Measurements from ENCODE around the gene BTBD10. TPM values are rescaled to one million over a fixed set of nuclear protein-coding genes. Genes with fewer than 3 reads are reported as not detected.

Gene BTBD10
- polyA plus RNA-seq, 1 donor from 2014 or later = 143 TPM

GRCh38 chr11:13429836-13430235 is 33.2 kb downstream of the BTBD10 start:
- H3K9me3 ChIP-seq (ENCODE audit: low read length) = no peaks in the 10 kb centered on the region
- H3K4me2 ChIP-seq (ENCODE audit: low read length) = no peak overlapping the region
- no peaks in the 10 kb centered on the region for H4K20me1 ChIP-seq (ENCODE audit: insufficient read depth)
- TF ChIP-seq SMC3 (conservative IDR thresholded peaks at IDR 0.05; ENCODE audit: poor library complexity) = no peak
- TF ChIP-seq RAD21 (conservative IDR thresholded peaks at IDR 0.05) = no peak
- TF ChIP-seq, protein P1, sequence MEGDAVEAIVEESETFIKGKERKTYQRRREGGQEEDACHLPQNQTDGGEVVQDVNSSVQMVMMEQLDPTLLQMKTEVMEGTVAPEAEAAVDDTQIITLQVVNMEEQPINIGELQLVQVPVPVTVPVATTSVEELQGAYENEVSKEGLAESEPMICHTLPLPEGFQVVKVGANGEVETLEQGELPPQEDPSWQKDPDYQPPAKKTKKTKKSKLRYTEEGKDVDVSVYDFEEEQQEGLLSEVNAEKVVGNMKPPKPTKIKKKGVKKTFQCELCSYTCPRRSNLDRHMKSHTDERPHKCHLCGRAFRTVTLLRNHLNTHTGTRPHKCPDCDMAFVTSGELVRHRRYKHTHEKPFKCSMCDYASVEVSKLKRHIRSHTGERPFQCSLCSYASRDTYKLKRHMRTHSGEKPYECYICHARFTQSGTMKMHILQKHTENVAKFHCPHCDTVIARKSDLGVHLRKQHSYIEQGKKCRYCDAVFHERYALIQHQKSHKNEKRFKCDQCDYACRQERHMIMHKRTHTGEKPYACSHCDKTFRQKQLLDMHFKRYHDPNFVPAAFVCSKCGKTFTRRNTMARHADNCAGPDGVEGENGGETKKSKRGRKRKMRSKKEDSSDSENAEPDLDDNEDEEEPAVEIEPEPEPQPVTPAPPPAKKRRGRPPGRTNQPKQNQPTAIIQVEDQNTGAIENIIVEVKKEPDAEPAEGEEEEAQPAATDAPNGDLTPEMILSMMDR (IDR thresholded peaks at IDR 0.05; ENCODE audit: poor library complexity, severe bottlenecking) = no peak
- no peak for TF ChIP-seq EZH2 (IDR thresholded peaks at IDR 0.05; ENCODE audit: borderline replicate concordance, insufficient read depth, low read length, poor library complexity, severe bottlenecking)
- TF ChIP-seq MXI1 (conservative IDR thresholded peaks at IDR 0.05; ENCODE audit: poor library complexity, severe bottlenecking) = no peak
- TF ChIP-seq POLR2AphosphoS5 (IDR thresholded peaks at IDR 0.05) = no peak
- no peak for TF ChIP-seq EP300 (conservative IDR thresholded peaks at IDR 0.05; ENCODE audit: poor library complexity, severe bottlenecking)
- TF ChIP-seq, protein P2, sequence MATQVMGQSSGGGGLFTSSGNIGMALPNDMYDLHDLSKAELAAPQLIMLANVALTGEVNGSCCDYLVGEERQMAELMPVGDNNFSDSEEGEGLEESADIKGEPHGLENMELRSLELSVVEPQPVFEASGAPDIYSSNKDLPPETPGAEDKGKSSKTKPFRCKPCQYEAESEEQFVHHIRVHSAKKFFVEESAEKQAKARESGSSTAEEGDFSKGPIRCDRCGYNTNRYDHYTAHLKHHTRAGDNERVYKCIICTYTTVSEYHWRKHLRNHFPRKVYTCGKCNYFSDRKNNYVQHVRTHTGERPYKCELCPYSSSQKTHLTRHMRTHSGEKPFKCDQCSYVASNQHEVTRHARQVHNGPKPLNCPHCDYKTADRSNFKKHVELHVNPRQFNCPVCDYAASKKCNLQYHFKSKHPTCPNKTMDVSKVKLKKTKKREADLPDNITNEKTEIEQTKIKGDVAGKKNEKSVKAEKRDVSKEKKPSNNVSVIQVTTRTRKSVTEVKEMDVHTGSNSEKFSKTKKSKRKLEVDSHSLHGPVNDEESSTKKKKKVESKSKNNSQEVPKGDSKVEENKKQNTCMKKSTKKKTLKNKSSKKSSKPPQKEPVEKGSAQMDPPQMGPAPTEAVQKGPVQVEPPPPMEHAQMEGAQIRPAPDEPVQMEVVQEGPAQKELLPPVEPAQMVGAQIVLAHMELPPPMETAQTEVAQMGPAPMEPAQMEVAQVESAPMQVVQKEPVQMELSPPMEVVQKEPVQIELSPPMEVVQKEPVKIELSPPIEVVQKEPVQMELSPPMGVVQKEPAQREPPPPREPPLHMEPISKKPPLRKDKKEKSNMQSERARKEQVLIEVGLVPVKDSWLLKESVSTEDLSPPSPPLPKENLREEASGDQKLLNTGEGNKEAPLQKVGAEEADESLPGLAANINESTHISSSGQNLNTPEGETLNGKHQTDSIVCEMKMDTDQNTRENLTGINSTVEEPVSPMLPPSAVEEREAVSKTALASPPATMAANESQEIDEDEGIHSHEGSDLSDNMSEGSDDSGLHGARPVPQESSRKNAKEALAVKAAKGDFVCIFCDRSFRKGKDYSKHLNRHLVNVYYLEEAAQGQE (IDR thresholded peaks at IDR 0.05; ENCODE audit: borderline replicate concordance) = no peak
- no peak for TF ChIP-seq TAF1 (IDR thresholded peaks at IDR 0.05; ENCODE audit: low read depth)
- H3F3A ChIP-seq (ENCODE audit: insufficient read depth, low read length, poor library complexity, severe bottlenecking) = no peaks in the 10 kb centered on the region
- no peak overlapping the region for H3K27ac ChIP-seq (ENCODE audit: low read length)
- H2AFZ ChIP-seq (ENCODE audit: low read depth, low read length) = no peak overlapping the region
- no peaks in the 10 kb centered on the region for H3K27me3 ChIP-seq (ENCODE audit: insufficient read depth, low read depth, low read length)
- no peaks in the 10 kb centered on the region for H3K36me3 ChIP-seq (ENCODE audit: insufficient read depth, low read length)
- no peaks in the 10 kb centered on the region for H3K9me2 ChIP-seq (ENCODE audit: insufficient read depth, low read length)
- H3K9ac ChIP-seq (ENCODE audit: low read length) = no peak overlapping the region
- H3K4me3 ChIP-seq (ENCODE audit: low read length) = no peak overlapping the region
- peaks cover 12% of the 10 kb centered on the region for H3K79me2 ChIP-seq (replicated peaks; ENCODE audit: insufficient read depth, low read length)

- Histone ChIP-seq H3K36me3 (ENCODE audit: insufficient read depth, low read length) (no peaks in the 10 kb centered on the region), H3K4me3 (ENCODE audit: low read length) (no peak overlapping the region), H4K20me1 (ENCODE audit: insufficient read depth) (no peaks in the 10 kb centered on the region), H3F3A (ENCODE audit: insufficient read depth, low read length, poor library complexity, severe bottlenecking) (no peaks in the 10 kb centered on the region), H3K27ac (ENCODE audit: low read length) (no peak overlapping the region), H3K9me3 (ENCODE audit: low read length) (no peaks in the 10 kb centered on the region), H3K79me2 (replicated peaks; ENCODE audit: insufficient read depth, low read length) (peaks cover 12% of the 10 kb centered on the region), H3K4me2 (ENCODE audit: low read length) (no peak overlapping the region), H2AFZ (ENCODE audit: low read depth, low read length) (no peak overlapping the region), H3K27me3 (ENCODE audit: insufficient read depth, low read depth, low read length) (no peaks in the 10 kb centered on the region), H3K9me2 (ENCODE audit: insufficient read depth, low read length) (no peaks in the 10 kb centered on the region), H3K9ac (ENCODE audit: low read length) (no peak overlapping the region)
- TF ChIP-seq, protein P2 (IDR thresholded peaks at IDR 0.05; ENCODE audit: borderline replicate concordance) = no peak
- TF ChIP-seq, protein P1 (IDR thresholded peaks at IDR 0.05; ENCODE audit: poor library complexity, severe bottlenecking) = no peak
- TF ChIP-seq SMC3 (conservative IDR thresholded peaks at IDR 0.05; ENCODE audit: poor library complexity) = no peak
- no peak for TF ChIP-seq RAD21 (conservative IDR thresholded peaks at IDR 0.05)
- TF ChIP-seq TAF1 (IDR thresholded peaks at IDR 0.05; ENCODE audit: low read depth) = no peak
- TF ChIP-seq EP300 (conservative IDR thresholded peaks at IDR 0.05; ENCODE audit: poor library complexity, severe bottlenecking) = no peak
- TF ChIP-seq MXI1 (conservative IDR thresholded peaks at IDR 0.05; ENCODE audit: poor library complexity, severe bottlenecking) = no peak
- TF ChIP-seq POLR2AphosphoS5 (IDR thresholded peaks at IDR 0.05) = no peak
- no peak for TF ChIP-seq EZH2 (IDR thresholded peaks at IDR 0.05; ENCODE audit: borderline replicate concordance, insufficient read depth, low read length, poor library complexity, severe bottlenecking)
These were observed 33.7 kb downstream of the BTBD10 start for GRCh38 chr11:13429288-13429687.

All from neural cell (in vitro differentiated cells).